PFSK-1 (cell line): ENCODE results near the gene TMEM203.

Source experiments
- FOXP2 ChIP-seq: optimal IDR thresholded peaks from 2 replicates; pipeline ENCODE3; 2011; ENCODE audit warnings: borderline replicate concordance, control low read depth, inconsistent platforms; ENCODE audit not compliant: insufficient read depth; ENCODE audit errors: extremely low read length, extremely low read depth
- POLR2AphosphoS5 ChIP-seq: IDR thresholded peaks from 2 replicates; pipeline ENCODE4 v1.6.1; 2012; ENCODE audit warnings: low read depth, mild to moderate bottlenecking, control low read depth, low read length, moderate library complexity
- REST ChIP-seq, 2 experiments: IDR thresholded peaks; 2 replicates each; pipeline versions ENCODE4 v1.6.1 to v1.8.0; 2011 to 2012; ENCODE audit warnings: low read depth in 2 of 2, low read length in 2 of 2, control low read depth in 1 of 2, inconsistent platforms in 1 of 2, mild to moderate bottlenecking in 1 of 2, moderate library complexity in 1 of 2; ENCODE audit not compliant: insufficient read depth in 1 of 2
- SIN3A ChIP-seq: IDR thresholded peaks from 2 replicates; pipeline ENCODE4 v1.6.1; 2012; ENCODE audit warnings: mild to moderate bottlenecking, low read length, moderate library complexity, borderline replicate concordance; ENCODE audit not compliant: insufficient read depth
- TAF1 ChIP-seq: IDR thresholded peaks from 2 replicates; pipeline ENCODE4 v1.6.1; 2012; ENCODE audit warnings: low read length, control low read depth, borderline replicate concordance; ENCODE audit not compliant: insufficient read depth

The TMEM203 gene

GRCh38 chr9:137204731-137205125, 720 bp downstream of the TMEM203 start:
- no peak for TF ChIP-seq FOXP2
- no peak for TF ChIP-seq REST (IDR thresholded peaks at IDR 0.05; ENCODE audit: insufficient read depth in 1 of 2, low read depth in 2 of 2, low read length in 2 of 2)
- TF ChIP-seq POLR2AphosphoS5, result no peak
- no peak for TF ChIP-seq SIN3A
- no peak for TF ChIP-seq TAF1

DNA sequence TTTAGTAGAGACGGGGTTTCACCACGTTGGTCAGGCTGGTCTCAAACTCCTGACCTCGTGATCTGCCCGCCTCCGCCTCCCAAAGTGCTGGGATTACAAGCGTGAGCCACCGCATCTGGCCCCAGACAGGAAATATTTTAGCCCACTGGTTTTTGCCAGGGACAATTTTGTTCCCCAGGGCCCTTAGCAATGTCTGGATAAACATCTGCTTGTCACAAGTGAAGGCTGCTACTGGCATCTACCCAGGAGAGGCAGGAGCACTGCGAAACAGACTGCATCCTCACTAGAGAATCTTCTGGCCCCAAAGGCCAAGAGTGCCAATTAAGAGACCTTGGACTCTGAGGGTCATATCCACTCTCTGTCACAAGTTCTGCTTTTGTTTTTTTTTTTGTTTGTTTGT, 2.5 kb downstream of the TMEM203 start:
- TF ChIP-seq FOXP2 (no peak), TAF1 (no peak), POLR2AphosphoS5 (no peak), SIN3A (no peak), REST (IDR thresholded peaks at IDR 0.05; ENCODE audit: insufficient read depth in 1 of 2, low read depth in 2 of 2, low read length in 2 of 2) (no peak)

DNA sequence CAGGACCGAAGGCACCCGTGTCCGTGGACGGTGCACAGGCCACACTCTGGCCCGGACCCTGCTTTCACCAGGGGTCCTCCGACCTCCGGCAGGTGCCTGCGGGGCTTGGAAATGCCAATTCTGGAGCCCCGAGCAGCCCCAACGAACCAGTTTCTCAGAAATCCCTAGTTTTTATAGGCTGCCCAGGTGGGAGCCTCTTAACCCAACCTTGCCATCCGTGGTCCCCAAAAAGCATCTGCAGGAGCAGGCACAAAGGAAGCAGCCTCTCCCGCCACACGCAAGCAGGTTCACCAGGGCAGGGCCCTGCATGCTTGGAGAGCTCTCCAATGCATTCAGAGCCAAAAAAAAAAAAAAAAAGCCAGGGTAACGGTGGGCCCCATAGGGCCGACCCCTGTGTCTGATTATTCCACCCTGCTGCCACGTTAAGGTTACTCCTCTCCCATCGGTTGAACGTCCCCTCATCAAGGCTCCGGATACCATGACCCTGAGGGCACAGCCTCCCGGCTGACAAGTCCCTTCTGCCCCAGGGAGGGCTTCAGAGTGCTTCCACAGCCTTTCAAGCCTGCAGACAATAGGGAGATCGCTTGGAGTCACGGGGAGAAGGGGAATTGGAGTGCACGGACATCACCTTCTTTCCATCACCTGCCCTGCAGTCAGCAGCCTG, 4.1 kb downstream of the TMEM203 start:
- no peak for TF ChIP-seq REST (IDR thresholded peaks at IDR 0.05; ENCODE audit: insufficient read depth in 1 of 2, low read depth in 2 of 2, low read length in 2 of 2)
- no peak for TF ChIP-seq FOXP2
- TF ChIP-seq POLR2AphosphoS5, result no peak

DNA sequence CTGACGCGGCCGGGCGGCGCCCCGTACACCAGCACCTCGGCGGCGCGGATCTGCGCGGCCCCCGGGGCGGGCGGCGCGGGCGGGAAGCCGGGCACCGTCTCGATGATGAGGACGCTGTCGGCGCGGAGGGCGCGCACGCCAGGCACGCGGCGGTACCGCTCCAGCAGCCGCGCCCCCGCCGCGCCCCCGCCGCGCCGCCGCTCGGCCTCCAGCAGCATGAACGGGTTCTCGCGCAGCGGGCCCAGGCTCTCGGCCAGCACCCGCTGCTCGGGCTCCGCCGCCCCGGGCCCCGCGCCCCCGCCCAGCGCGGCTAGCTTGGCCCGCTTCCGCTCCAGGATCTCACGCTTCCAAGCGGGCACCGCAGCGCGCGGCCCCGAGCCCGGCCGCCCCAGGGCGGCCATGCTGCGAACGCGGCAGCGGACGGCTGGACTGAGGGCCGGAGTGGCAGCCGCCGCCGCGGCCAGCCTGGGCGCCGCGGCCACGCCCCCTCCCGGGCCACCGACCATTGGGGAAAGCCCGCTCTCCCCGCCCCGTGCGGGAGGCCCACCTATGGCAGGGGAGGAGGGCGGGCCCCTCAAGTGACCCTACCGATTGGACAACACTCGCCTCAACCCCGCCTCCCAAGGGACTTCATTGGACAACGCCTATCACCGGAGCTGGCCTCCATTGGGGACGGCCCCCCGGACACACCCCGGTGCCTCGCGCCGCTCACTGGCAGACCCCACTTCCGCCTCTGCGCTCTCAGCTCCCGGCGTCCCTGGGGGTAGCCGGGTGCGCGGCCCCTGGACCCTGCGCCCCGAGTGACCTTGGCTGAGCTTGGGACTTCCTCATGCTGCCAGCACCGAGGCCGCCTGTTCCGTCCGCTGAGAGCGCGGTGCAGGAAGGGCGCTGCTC, 4.9 kb downstream of the TMEM203 start, which contains the start of gene TPRN:
Gene TPRN, minus strand, starts transcription at position 431 of the 894 bp plus-strand sequence. Its CDS starts 30 bp downstream, at position 401.
- no peak for TF ChIP-seq SIN3A
- TF ChIP-seq TAF1, result peak; percentile 98
- TF ChIP-seq POLR2AphosphoS5, result peak; percentile 86
- TF ChIP-seq REST (IDR thresholded peaks at IDR 0.05; ENCODE audit: insufficient read depth in 1 of 2, low read depth in 2 of 2, low read length in 2 of 2), result 0 out of 4 replicates have a peak, but pooled peaks have one; percentile 14 to 63
- no peak for TF ChIP-seq FOXP2
